Measurements from ENCODE around the gene BBX.

DNA sequence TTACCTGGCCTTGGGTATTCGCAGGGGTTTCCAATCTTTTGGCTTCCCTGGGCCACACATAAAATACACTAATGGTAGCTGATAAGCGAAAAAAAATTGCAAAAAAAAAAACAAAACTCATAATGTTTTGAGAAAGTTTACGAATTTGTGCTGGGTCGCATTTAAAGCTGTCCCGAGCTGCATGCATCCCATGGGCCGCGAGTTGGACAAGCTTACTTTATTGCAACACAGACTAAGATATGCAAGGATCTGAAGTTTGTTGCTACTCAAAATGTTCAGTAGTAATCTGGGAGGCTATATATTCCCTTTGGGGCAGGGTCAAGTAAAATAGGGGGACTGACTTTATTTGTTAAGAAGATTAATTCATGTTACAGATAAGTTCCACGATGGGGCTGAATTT, 320.2 kb downstream of the BBX start:
- TF ChIP-seq ETV6 (CRISPR knock-in tag; IDR thresholded peaks at IDR 0.05) (no peak), EMX1 (CRISPR knock-in tag; IDR thresholded peaks at IDR 0.05) (no peak), NFATC4 (CRISPR knock-in tag; IDR thresholded peaks at IDR 0.05) (no peak)
- TF ChIP-seq, protein P1, sequence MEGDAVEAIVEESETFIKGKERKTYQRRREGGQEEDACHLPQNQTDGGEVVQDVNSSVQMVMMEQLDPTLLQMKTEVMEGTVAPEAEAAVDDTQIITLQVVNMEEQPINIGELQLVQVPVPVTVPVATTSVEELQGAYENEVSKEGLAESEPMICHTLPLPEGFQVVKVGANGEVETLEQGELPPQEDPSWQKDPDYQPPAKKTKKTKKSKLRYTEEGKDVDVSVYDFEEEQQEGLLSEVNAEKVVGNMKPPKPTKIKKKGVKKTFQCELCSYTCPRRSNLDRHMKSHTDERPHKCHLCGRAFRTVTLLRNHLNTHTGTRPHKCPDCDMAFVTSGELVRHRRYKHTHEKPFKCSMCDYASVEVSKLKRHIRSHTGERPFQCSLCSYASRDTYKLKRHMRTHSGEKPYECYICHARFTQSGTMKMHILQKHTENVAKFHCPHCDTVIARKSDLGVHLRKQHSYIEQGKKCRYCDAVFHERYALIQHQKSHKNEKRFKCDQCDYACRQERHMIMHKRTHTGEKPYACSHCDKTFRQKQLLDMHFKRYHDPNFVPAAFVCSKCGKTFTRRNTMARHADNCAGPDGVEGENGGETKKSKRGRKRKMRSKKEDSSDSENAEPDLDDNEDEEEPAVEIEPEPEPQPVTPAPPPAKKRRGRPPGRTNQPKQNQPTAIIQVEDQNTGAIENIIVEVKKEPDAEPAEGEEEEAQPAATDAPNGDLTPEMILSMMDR (IDR thresholded peaks at IDR 0.05): no peak
- TF ChIP-seq, protein P2, sequence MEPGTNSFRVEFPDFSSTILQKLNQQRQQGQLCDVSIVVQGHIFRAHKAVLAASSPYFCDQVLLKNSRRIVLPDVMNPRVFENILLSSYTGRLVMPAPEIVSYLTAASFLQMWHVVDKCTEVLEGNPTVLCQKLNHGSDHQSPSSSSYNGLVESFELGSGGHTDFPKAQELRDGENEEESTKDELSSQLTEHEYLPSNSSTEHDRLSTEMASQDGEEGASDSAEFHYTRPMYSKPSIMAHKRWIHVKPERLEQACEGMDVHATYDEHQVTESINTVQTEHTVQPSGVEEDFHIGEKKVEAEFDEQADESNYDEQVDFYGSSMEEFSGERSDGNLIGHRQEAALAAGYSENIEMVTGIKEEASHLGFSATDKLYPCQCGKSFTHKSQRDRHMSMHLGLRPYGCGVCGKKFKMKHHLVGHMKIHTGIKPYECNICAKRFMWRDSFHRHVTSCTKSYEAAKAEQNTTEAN (CRISPR knock-in tag; IDR thresholded peaks at IDR 0.05): no peak
- TF ChIP-seq, protein P3, sequence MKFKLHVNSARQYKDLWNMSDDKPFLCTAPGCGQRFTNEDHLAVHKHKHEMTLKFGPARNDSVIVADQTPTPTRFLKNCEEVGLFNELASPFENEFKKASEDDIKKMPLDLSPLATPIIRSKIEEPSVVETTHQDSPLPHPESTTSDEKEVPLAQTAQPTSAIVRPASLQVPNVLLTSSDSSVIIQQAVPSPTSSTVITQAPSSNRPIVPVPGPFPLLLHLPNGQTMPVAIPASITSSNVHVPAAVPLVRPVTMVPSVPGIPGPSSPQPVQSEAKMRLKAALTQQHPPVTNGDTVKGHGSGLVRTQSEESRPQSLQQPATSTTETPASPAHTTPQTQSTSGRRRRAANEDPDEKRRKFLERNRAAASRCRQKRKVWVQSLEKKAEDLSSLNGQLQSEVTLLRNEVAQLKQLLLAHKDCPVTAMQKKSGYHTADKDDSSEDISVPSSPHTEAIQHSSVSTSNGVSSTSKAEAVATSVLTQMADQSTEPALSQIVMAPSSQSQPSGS (CRISPR knock-in tag; IDR thresholded peaks at IDR 0.05; ENCODE audit: borderline replicate concordance, low read depth): no peak
- TF ChIP-seq, protein P4, sequence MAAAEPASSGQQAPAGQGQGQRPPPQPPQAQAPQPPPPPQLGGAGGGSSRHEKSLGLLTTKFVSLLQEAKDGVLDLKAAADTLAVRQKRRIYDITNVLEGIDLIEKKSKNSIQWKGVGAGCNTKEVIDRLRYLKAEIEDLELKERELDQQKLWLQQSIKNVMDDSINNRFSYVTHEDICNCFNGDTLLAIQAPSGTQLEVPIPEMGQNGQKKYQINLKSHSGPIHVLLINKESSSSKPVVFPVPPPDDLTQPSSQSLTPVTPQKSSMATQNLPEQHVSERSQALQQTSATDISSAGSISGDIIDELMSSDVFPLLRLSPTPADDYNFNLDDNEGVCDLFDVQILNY (CRISPR knock-in tag; IDR thresholded peaks at IDR 0.05): no peak
- TF ChIP-seq, protein P5, sequence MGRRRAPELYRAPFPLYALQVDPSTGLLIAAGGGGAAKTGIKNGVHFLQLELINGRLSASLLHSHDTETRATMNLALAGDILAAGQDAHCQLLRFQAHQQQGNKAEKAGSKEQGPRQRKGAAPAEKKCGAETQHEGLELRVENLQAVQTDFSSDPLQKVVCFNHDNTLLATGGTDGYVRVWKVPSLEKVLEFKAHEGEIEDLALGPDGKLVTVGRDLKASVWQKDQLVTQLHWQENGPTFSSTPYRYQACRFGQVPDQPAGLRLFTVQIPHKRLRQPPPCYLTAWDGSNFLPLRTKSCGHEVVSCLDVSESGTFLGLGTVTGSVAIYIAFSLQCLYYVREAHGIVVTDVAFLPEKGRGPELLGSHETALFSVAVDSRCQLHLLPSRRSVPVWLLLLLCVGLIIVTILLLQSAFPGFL (CRISPR knock-in tag; IDR thresholded peaks at IDR 0.05; ENCODE audit: borderline replicate concordance): no peak

Measured in WTC11 (cell line).